ENCODE results near the gene HPCAL1. TPM values are rescaled to one million over a fixed set of nuclear protein-coding genes. Genes with fewer than 3 reads are reported as not detected.
A peak's percentile ranks its signal among the peaks of the same experiment; 100 is the strongest.

HPCAL1 gene
- polyA plus RNA-seq, 1 donor from 2014 or later: 63.4 TPM

- Histone ChIP-seq H3K9ac (ENCODE audit: low read length) (peak overlapping the region; percentile 50), H3K27me3 (ENCODE audit: insufficient read depth, low read depth, low read length) (no peaks in the 10 kb centered on the region), H3K27ac (ENCODE audit: low read length) (peak overlapping the region; percentile 82), H2AFZ (ENCODE audit: low read depth, low read length) (no peak overlapping the region), H3K4me3 (ENCODE audit: low read length) (peak overlapping the region; percentile 54), H3K4me2 (ENCODE audit: low read length) (no peak overlapping the region), H3F3A (ENCODE audit: insufficient read depth, low read length, poor library complexity, severe bottlenecking) (peaks cover 3% of the 10 kb centered on the region), H3K79me2 (replicated peaks; ENCODE audit: insufficient read depth, low read length) (no peaks in the 10 kb centered on the region), H3K9me3 (ENCODE audit: low read length) (no peaks in the 10 kb centered on the region), H4K20me1 (ENCODE audit: insufficient read depth) (no peaks in the 10 kb centered on the region), H3K36me3 (ENCODE audit: insufficient read depth, low read length) (no peaks in the 10 kb centered on the region), H3K9me2 (ENCODE audit: insufficient read depth, low read length) (no peaks in the 10 kb centered on the region)
- no peak for TF ChIP-seq EP300 (conservative IDR thresholded peaks at IDR 0.05; ENCODE audit: poor library complexity, severe bottlenecking)
- no peak for TF ChIP-seq POLR2AphosphoS5 (IDR thresholded peaks at IDR 0.05)
- TF ChIP-seq RAD21 (conservative IDR thresholded peaks at IDR 0.05): no peak
- TF ChIP-seq MXI1 (conservative IDR thresholded peaks at IDR 0.05; ENCODE audit: poor library complexity, severe bottlenecking): no peak
- TF ChIP-seq EZH2 (IDR thresholded peaks at IDR 0.05; ENCODE audit: borderline replicate concordance, insufficient read depth, low read length, poor library complexity, severe bottlenecking): no peak
- TF ChIP-seq REST (IDR thresholded peaks at IDR 0.05; ENCODE audit: borderline replicate concordance): no peak
Observed at GRCh38 chr2:10392548-10392947, 89.8 kb downstream of the HPCAL1 start.

- Histone ChIP-seq H3K9me3 (ENCODE audit: low read length) (no peaks in the 10 kb centered on the region), H3K4me3 (ENCODE audit: low read length) (peak overlapping the region; percentile 54), H3K36me3 (ENCODE audit: insufficient read depth, low read length) (no peaks in the 10 kb centered on the region), H3K79me2 (replicated peaks; ENCODE audit: insufficient read depth, low read length) (no peaks in the 10 kb centered on the region), H2AFZ (ENCODE audit: low read depth, low read length) (no peak overlapping the region), H3K27me3 (ENCODE audit: insufficient read depth, low read depth, low read length) (no peaks in the 10 kb centered on the region), H3K9me2 (ENCODE audit: insufficient read depth, low read length) (no peaks in the 10 kb centered on the region), H3K9ac (ENCODE audit: low read length) (peak overlapping the region; percentile 50), H3F3A (ENCODE audit: insufficient read depth, low read length, poor library complexity, severe bottlenecking) (peaks cover 3% of the 10 kb centered on the region), H3K4me2 (ENCODE audit: low read length) (peak overlapping the region; percentile 57), H4K20me1 (ENCODE audit: insufficient read depth) (no peaks in the 10 kb centered on the region), H3K27ac (ENCODE audit: low read length) (peak overlapping the region; percentile 82)
- no peak for TF ChIP-seq EP300 (conservative IDR thresholded peaks at IDR 0.05; ENCODE audit: poor library complexity, severe bottlenecking)
- peak; percentile 27 for TF ChIP-seq POLR2AphosphoS5 (IDR thresholded peaks at IDR 0.05)
Observed at GRCh38 chr2:10392951-10393639, 90.4 kb downstream of the HPCAL1 start.

- Histone ChIP-seq H3K27me3 (ENCODE audit: insufficient read depth, low read depth, low read length) (no peaks in the 10 kb centered on the region), H3F3A (ENCODE audit: insufficient read depth, low read length, poor library complexity, severe bottlenecking) (peaks cover 3% of the 10 kb centered on the region), H3K9me3 (ENCODE audit: low read length) (no peaks in the 10 kb centered on the region), H2AFZ (ENCODE audit: low read depth, low read length) (no peak overlapping the region), H4K20me1 (ENCODE audit: insufficient read depth) (no peaks in the 10 kb centered on the region), H3K4me3 (ENCODE audit: low read length) (peak overlapping the region; percentile 54), H3K36me3 (ENCODE audit: insufficient read depth, low read length) (no peaks in the 10 kb centered on the region), H3K9me2 (ENCODE audit: insufficient read depth, low read length) (no peaks in the 10 kb centered on the region), H3K9ac (ENCODE audit: low read length) (peak overlapping the region; percentile 50), H3K79me2 (replicated peaks; ENCODE audit: insufficient read depth, low read length) (no peaks in the 10 kb centered on the region), H3K4me2 (ENCODE audit: low read length) (peak overlapping the region; percentile 57), H3K27ac (ENCODE audit: low read length) (peak overlapping the region; percentile 82)
- TF ChIP-seq CTCF (IDR thresholded peaks at IDR 0.05; ENCODE audit: poor library complexity, severe bottlenecking): no peak
- TF ChIP-seq TAF1 (IDR thresholded peaks at IDR 0.05; ENCODE audit: low read depth): no peak
- TF ChIP-seq MXI1 (conservative IDR thresholded peaks at IDR 0.05; ENCODE audit: poor library complexity, severe bottlenecking): no peak
- no peak for TF ChIP-seq SMC3 (conservative IDR thresholded peaks at IDR 0.05; ENCODE audit: poor library complexity)
- no peak for TF ChIP-seq POLR2AphosphoS5 (IDR thresholded peaks at IDR 0.05)
- TF ChIP-seq EP300 (conservative IDR thresholded peaks at IDR 0.05; ENCODE audit: poor library complexity, severe bottlenecking): no peak
- no peak for TF ChIP-seq REST (IDR thresholded peaks at IDR 0.05; ENCODE audit: borderline replicate concordance)
- TF ChIP-seq EZH2 (IDR thresholded peaks at IDR 0.05; ENCODE audit: borderline replicate concordance, insufficient read depth, low read length, poor library complexity, severe bottlenecking): no peak
- no peak for TF ChIP-seq RAD21 (conservative IDR thresholded peaks at IDR 0.05)
Observed at GRCh38 chr2:10393640-10393982, 90.9 kb downstream of the HPCAL1 start.
